Activated T-cell treated with anti-CD3 and anti-CD28 coated beads, Interleukin-2, amount 50 U/mL, for 72 hours (primary cell): ENCODE data around the gene GLTP. TPM values are rescaled to one million over a fixed set of nuclear protein-coding genes. Genes with fewer than 3 reads are reported as not detected.

Experiments
- total RNA-seq, 2 donors: library from RNA; stranded (reverse); gene quantifications; one replicate each; pipeline ENCODE4 v1.2.3, GENCODE V29; 2022

Gene GLTP
- total RNA-seq, 2 donors from 2014 or later = 23.8 to 24.5 TPM

Other genes with a start within 250 kb of the GLTP start
- gene FAM222A, start 166.7 kb downstream of the GLTP start, total RNA-seq = under 1 TPM; 0.53 to 0.55 TPM
- gene TRPV4, start 47.1 kb downstream of the GLTP start, total RNA-seq = not detected
- gene TCHP, start 19.7 kb upstream of the GLTP start, total RNA-seq = 10 to 100 TPM; 22.5 to 25.1 TPM
- 10 to 100 TPM; 70.0 to 74.9 TPM for gene GIT2, start 115.8 kb upstream of the GLTP start, total RNA-seq
- gene ANKRD13A, start 118.9 kb upstream of the GLTP start, total RNA-seq = 10 to 100 TPM; 67.8 to 72.8 TPM
- gene C12orf76, start 168.0 kb upstream of the GLTP start, total RNA-seq = 10 to 100 TPM; 16.9 to 19.0 TPM
- gene IFT81, start 243.8 kb upstream of the GLTP start, total RNA-seq = 1 to 10 TPM; 1.3 to 1.4 TPM